Nephron progenitor cell (in vitro differentiated cells): ENCODE results near the gene OLIG2.

Experiments used
- DNase-seq: peaks from one replicate; pipeline ENCODE4 v3.0.0; 2021
- H3K27ac Mint-ChIP-seq: 2 replicates; pipeline ENCODE4 v1.8.0; 2021; ENCODE audit warnings: mild to moderate bottlenecking, moderate library complexity, mixed read lengths
- H3K27me3 Mint-ChIP-seq: 2 replicates; pipeline ENCODE4 v1.8.0; 2021; ENCODE audit warnings: mild to moderate bottlenecking, low read depth, mixed read lengths; ENCODE audit not compliant: poor library complexity
- H3K36me3 Mint-ChIP-seq: 2 replicates; pipeline ENCODE4 v1.8.0; 2021; ENCODE audit warnings: low read depth, mixed read lengths
- H3K4me1 Mint-ChIP-seq: 2 replicates; pipeline ENCODE4 v1.8.0; 2021; ENCODE audit warnings: mixed read lengths
- H3K4me3 Mint-ChIP-seq: 2 replicates; pipeline ENCODE4 v1.8.0; 2021; ENCODE audit warnings: mild to moderate bottlenecking, moderate library complexity, mixed read lengths
- H3K9me3 Mint-ChIP-seq: 2 replicates; pipeline ENCODE4 v1.8.0; 2021; ENCODE audit warnings: mild to moderate bottlenecking, moderate library complexity, mixed read lengths
- CTCF ChIP-seq: fragments of 200-600 bp; sonication (generic); IDR thresholded peaks from 2 replicates; pipeline ENCODE4 v1.5.0; 2021; ENCODE audit warnings: antibody characterized with exemption

Gene OLIG2

GRCh38 chr21:32981096-32981495, 44.6 kb upstream of the OLIG2 start:
- Mint-ChIP-seq H3K27ac (no peak overlapping the region), H3K4me3 (no peak overlapping the region), H3K27me3 (peaks cover 32% of the 10 kb centered on the region), H3K9me3 (no peaks in the 10 kb centered on the region), H3K36me3 (no peaks in the 10 kb centered on the region), H3K4me1 (peaks cover 24% of the 10 kb centered on the region)
- DNase-seq = no peak
- no peak for TF ChIP-seq CTCF

DNA sequence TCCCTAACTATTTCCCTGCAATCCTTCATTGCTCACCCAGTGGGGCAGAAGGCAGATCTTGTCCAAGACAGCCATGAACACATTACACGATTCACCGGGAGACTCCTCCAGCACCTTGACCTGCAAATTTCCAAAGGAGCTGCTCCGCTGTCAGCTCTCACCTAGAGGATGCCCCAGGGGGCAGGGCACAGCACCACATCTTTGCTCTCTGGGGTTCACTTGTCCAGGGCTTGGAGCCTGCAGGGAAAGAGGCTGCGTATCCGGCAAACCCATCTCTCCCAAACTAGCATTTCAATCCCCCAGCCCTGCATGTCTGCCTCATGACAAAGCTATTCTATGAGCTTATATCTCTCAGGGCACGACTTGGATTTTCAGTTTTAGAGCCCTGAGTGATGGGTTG, 35.1 kb upstream of the OLIG2 start:
- H3K27ac Mint-ChIP-seq = no peak overlapping the region
- peaks cover 42% of the 10 kb centered on the region for H3K27me3 Mint-ChIP-seq
- TF ChIP-seq CTCF = no peak
- no peak for DNase-seq
- H3K4me1 Mint-ChIP-seq = no peaks in the 10 kb centered on the region
- no peak overlapping the region for H3K4me3 Mint-ChIP-seq
- H3K9me3 Mint-ChIP-seq = peaks cover 11% of the 10 kb centered on the region
- no peaks in the 10 kb centered on the region for H3K36me3 Mint-ChIP-seq

- H3K27me3 Mint-ChIP-seq = peaks cover 42% of the 10 kb centered on the region
- no peaks in the 10 kb centered on the region for H3K4me1 Mint-ChIP-seq
These were observed 34.4 kb upstream of the OLIG2 start for GRCh38 chr21:32991361-32991760.

DNA sequence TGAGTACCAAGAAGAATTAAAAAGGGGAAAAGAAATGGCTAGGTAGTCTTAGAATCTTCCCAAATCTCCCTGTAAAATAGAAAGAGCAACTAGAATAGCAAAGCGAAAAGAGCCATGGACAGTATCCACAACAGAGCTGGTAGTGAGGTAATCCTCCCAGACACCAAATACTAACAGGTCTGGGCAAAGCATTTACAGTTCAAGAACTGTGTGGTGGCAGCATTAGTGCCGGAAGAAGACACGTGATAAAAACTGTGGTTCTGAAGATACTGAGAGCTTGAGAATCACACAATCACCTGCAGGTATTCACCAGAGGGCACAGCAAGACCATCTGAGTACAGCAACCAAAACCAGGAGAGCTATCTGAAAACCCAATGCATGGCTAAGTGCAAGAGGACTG, 31.8 kb upstream of the OLIG2 start:
- Mint-ChIP-seq H3K36me3 (no peaks in the 10 kb centered on the region), H3K4me3 (no peak overlapping the region), H3K27ac (no peak overlapping the region), H3K27me3 (peaks cover 43% of the 10 kb centered on the region), H3K9me3 (no peaks in the 10 kb centered on the region), H3K4me1 (no peaks in the 10 kb centered on the region)
- no peak for DNase-seq
- TF ChIP-seq CTCF = no peak

More at GRCh38 chr21:32991361-32991760, 34.4 kb upstream of the OLIG2 start:
- no peak for DNase-seq
- no peak for TF ChIP-seq CTCF
- Mint-ChIP-seq H3K36me3 (no peaks in the 10 kb centered on the region), H3K27ac (no peak overlapping the region), H3K4me3 (no peak overlapping the region), H3K9me3 (peaks cover 11% of the 10 kb centered on the region)

DNA sequence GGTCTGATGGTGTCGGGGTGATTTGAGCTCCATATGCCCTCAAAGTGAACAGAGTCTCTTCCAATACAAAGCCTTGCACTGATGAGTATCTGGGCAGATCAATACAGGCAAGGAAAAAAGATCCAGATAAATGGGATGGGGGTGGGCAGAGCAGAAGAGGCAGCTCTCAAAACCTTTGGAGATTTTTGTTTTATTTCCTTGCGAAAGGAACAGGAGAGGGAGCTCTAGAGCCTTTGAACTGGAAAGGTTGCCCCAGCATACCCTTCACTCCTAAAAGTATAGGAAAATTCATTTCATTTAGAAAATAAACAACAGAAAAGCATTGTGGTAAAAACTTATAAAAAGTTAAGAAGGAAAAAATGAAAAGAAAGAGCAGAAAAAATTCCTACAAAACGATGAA, 31.4 kb upstream of the OLIG2 start:
- Mint-ChIP-seq H3K4me1 (no peaks in the 10 kb centered on the region), H3K4me3 (no peak overlapping the region), H3K36me3 (no peaks in the 10 kb centered on the region), H3K27me3 (peaks cover 39% of the 10 kb centered on the region), H3K27ac (no peak overlapping the region), H3K9me3 (no peaks in the 10 kb centered on the region)
- DNase-seq = no peak
- peak; percentile 36 for TF ChIP-seq CTCF

DNA sequence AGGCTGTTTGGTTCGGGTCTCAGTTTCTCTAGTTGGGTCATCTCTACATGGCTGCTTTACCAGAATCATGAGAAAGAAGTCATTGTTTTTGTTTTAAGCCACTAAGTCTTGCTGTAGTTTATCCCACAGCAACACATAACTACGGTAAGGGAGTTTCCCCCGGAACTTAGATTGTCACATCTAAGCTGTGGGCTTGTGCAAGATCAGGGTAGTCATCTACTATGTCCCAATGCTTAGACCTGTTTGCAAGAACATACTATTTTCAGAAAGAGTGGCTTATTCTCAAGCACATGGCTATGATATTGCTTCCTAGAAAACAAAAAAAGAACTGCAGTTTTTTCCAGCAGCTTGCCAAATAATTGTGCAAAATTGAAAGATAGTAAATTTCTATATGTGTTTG, 18.0 kb upstream of the OLIG2 start:
- DNase-seq = no peak
- Mint-ChIP-seq H3K4me3 (no peak overlapping the region), H3K4me1 (no peaks in the 10 kb centered on the region), H3K27me3 (peaks cover 62% of the 10 kb centered on the region), H3K36me3 (no peaks in the 10 kb centered on the region), H3K27ac (no peak overlapping the region), H3K9me3 (no peaks in the 10 kb centered on the region)
- no peak for TF ChIP-seq CTCF
